Measurements from ENCODE around the gene PRUNE2. TPM values are rescaled to one million over a fixed set of nuclear protein-coding genes. Genes with fewer than 3 reads are reported as not detected.

PRUNE2 gene
- total and polyA plus RNA-seq, 2 of the 8 experiments (the other 6 are each of a cell fraction or from before 2014, with no cell fraction given): 5.5 to 13.3 TPM

GRCh38 chr9:76617497-76618175, 288.3 kb downstream of the PRUNE2 start:
- Histone ChIP-seq H3K14ac (ENCODE audit: insufficient read length) (no peak overlapping the region), H3K18ac (ENCODE audit: extremely low read depth, low read length) (no peak overlapping the region), H3K23ac (ENCODE audit: insufficient read length) (no peak overlapping the region), H3K36me3 (ENCODE audit: control insufficient read depth in 2 of 4, insufficient read depth in 4 of 4, low read length in 3 of 4) (no peaks in the 10 kb centered on the region), H2BK15ac (ENCODE audit: low read length) (no peak overlapping the region), H4K91ac (replicated peaks; ENCODE audit: insufficient read length, low read length) (no peak overlapping the region), H2AFZ (ENCODE audit: low read length) (no peak overlapping the region), H2BK20ac (ENCODE audit: low read length) (no peak overlapping the region), H3K4me2 (ENCODE audit: insufficient read depth in 1 of 2, low read depth in 2 of 2, low read length in 2 of 2) (no peak overlapping the region), H3K4ac (replicated peaks; ENCODE audit: insufficient read length, low read depth, low read length) (no peak overlapping the region), H3K27ac (ENCODE audit: low read depth, low read length) (no peak overlapping the region), H4K20me1 (replicated peaks in 1 of 2; ENCODE audit: control insufficient read depth in 1 of 2, insufficient read depth in 2 of 2, low read length in 2 of 2) (no peaks in the 10 kb centered on the region), H2BK12ac (ENCODE audit: low read depth, low read length) (no peak overlapping the region), H4K5ac (ENCODE audit: insufficient read length, low read depth, low read length) (no peak overlapping the region), H2AK5ac (ENCODE audit: low read depth, low read length) (no peak overlapping the region), H2BK120ac (replicated peaks; ENCODE audit: low read depth, low read length) (no peak overlapping the region), H4K8ac (ENCODE audit: extremely low read depth, insufficient read depth, low read length) (no peak overlapping the region), H3K56ac (replicated peaks; ENCODE audit: insufficient read length, low read depth, low read length) (no peak overlapping the region), H3K79me1 (ENCODE audit: low read depth, low read length) (no peaks in the 10 kb centered on the region), H3K23me2 (ENCODE audit: low read depth, low read length) (no peaks in the 10 kb centered on the region), H3K27me3 (replicated peaks in 1 of 4; ENCODE audit: control insufficient read depth in 3 of 4, extremely low read depth in 1 of 4, insufficient read depth in 3 of 4, low read length in 3 of 4) (no peaks in the 10 kb centered on the region), H3K9ac (replicated peaks in 1 of 4; ENCODE audit: extremely low read depth in 1 of 4, low read depth in 3 of 4, low read length in 3 of 4) (no peak overlapping the region), H3K9me3 (ENCODE audit: insufficient read depth in 2 of 2, low read depth in 1 of 2, low read length in 1 of 2) (no peaks in the 10 kb centered on the region), H3K4me3 (ENCODE audit: extremely low read depth in 1 of 4, insufficient read depth in 2 of 4, low read depth in 3 of 4, low read length in 4 of 4) (no peak overlapping the region), H3K4me1 (replicated peaks in 1 of 4; ENCODE audit: control insufficient read depth in 3 of 4, insufficient read depth in 4 of 4, low read length in 3 of 4) (no peaks in the 10 kb centered on the region), H3K79me2 (ENCODE audit: control insufficient read depth in 1 of 2, insufficient read depth in 2 of 2, low read length in 2 of 2) (no peaks in the 10 kb centered on the region), H2BK5ac (ENCODE audit: low read depth, low read length) (no peak overlapping the region)
- no peak for TF ChIP-seq NANOG (IDR thresholded peaks at IDR 0.05; ENCODE audit: insufficient read depth, low read depth, low read length, poor library complexity, severe bottlenecking)
- TF ChIP-seq KDM1A (IDR thresholded peaks at IDR 0.05; ENCODE audit: borderline replicate concordance, low read length): no peak
- TF ChIP-seq, protein P1, sequence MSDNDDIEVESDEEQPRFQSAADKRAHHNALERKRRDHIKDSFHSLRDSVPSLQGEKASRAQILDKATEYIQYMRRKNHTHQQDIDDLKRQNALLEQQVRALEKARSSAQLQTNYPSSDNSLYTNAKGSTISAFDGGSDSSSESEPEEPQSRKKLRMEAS (IDR thresholded peaks at IDR 0.05): no peak
- no peak for TF ChIP-seq RFX5 (IDR thresholded peaks at IDR 0.05; ENCODE audit: borderline replicate concordance, low read depth, low read length)
- no peak for TF ChIP-seq ASH2L (IDR thresholded peaks at IDR 0.05; ENCODE audit: low read length)
- TF ChIP-seq BCL11A (IDR thresholded peaks at IDR 0.05; ENCODE audit: low read depth in 2 of 2, low read length in 2 of 2): no peak
- no peak for TF ChIP-seq SAP30 (IDR thresholded peaks at IDR 0.05; ENCODE audit: insufficient read depth, insufficient replicate concordance, low read length)
- TF ChIP-seq, protein P2, sequence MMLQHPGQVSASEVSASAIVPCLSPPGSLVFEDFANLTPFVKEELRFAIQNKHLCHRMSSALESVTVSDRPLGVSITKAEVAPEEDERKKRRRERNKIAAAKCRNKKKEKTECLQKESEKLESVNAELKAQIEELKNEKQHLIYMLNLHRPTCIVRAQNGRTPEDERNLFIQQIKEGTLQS (IDR thresholded peaks at IDR 0.05; ENCODE audit: insufficient read depth, low read depth, low read length): no peak
- no peak for TF ChIP-seq TEAD4 (IDR thresholded peaks at IDR 0.05; ENCODE audit: low read depth, low read length)
- DNase-seq (ENCODE audit: low read depth in 1 of 2, low spot score in 2 of 2) (no peak), FAIRE-seq (no peak)
- ChIA-PET CTCF (ENCODE audit: partially characterized antibody) (interaction anchor here (0.6 to 1.0 kb wide), 3 partner anchors 41 to 60 kb away, joined by 3 to 5 read pairs (median 3); no protein-coding TSS in a partner anchor), POLR2A (ENCODE audit: partially characterized antibody) (interaction anchor here (0.6 kb wide), 1 partner anchor 8 kb away, joined by 3 read pairs; no protein-coding TSS in a partner anchor)
- WGBS, 2 experiments (ENCODE audit: extremely low coverage in 1 of 2, insufficient coverage in 1 of 2, insufficient read length in 1 of 2, insufficient replicate concordance in 2 of 2, low coverage in 1 of 2, low lambda C conversion rate in 2 of 2, missing lambda C conversion rate in 1 of 2): 96% methylated on average over 3 of the region's 3 CpGs; no CpG with 5 or more reads in 1 of the 2 experiments

All from H1 (cell line).